Mesodermal cell (in vitro differentiated cells): Measurements from ENCODE around the gene FAM222A.
A peak's percentile ranks its signal among the peaks of the same experiment; 100 is the strongest.

Experiments used
- H3K27ac ChIP-seq: 2 replicates; pipeline ENCODE4 v1.7.0; 2013; ENCODE audit warnings: mild to moderate bottlenecking, low read depth, low read length, moderate library complexity; ENCODE audit not compliant: severe bottlenecking
- H3K36me3 ChIP-seq: 2 replicates; pipeline ENCODE4 v1.7.1; 2013; ENCODE audit warnings: mild to moderate bottlenecking, low read length, moderate library complexity; ENCODE audit not compliant: control insufficient read depth, insufficient read depth
- H3K4me1 ChIP-seq: one replicate; pipeline ENCODE4 v1.7.1; 2013; ENCODE audit warnings: mild to moderate bottlenecking, low read length; ENCODE audit not compliant: insufficient read depth, control insufficient read depth, poor library complexity, severe bottlenecking
- H3K4me3 ChIP-seq: 2 replicates; pipeline ENCODE4 v1.7.0; 2013; ENCODE audit warnings: low read length, control low read depth, mild to moderate bottlenecking; ENCODE audit not compliant: insufficient read depth, poor library complexity, severe bottlenecking; ENCODE audit errors: extremely low read depth
- H3K9me3 ChIP-seq: 2 replicates; pipeline ENCODE4 v1.7.1; 2013; ENCODE audit warnings: mild to moderate bottlenecking, low read length, moderate library complexity; ENCODE audit not compliant: control insufficient read depth
- WGBS, 2 experiments: methylation state at CpG; one replicate each; pipeline ENCODE4 v1.1.5; 2013; ENCODE audit warnings: missing lambda C conversion rate in 2 of 2; ENCODE audit not compliant: insufficient coverage in 2 of 2; 5-methylcytosine and 5-hydroxymethylcytosine counted together

FAM222A gene

GRCh38 chr12:109711596-109712461 lies 1.8 kb upstream of the FAM222A start:
- no peaks in the 10 kb centered on the region for H3K9me3 ChIP-seq
- H3K4me3 ChIP-seq = no peak overlapping the region
- WGBS, 2 experiments = 32 to 44% methylated on average over 12 to 22 of the region's 37 CpGs
- no peak overlapping the region for H3K27ac ChIP-seq
- H3K36me3 ChIP-seq = no peaks in the 10 kb centered on the region
- peaks cover 6% of the 10 kb centered on the region for H3K4me1 ChIP-seq

- H3K9me3 ChIP-seq = no peaks in the 10 kb centered on the region
- H3K4me3 ChIP-seq = peak overlapping the region; percentile 55
- WGBS, 2 experiments = 2% methylated on average over 61 to 74 of the region's 96 CpGs
- peak overlapping the region; percentile 62 for H3K27ac ChIP-seq
- peaks cover 13% of the 10 kb centered on the region for H3K4me1 ChIP-seq
- H3K36me3 ChIP-seq = no peaks in the 10 kb centered on the region
Measured at GRCh38 chr12:109714141-109714912, 702 bp downstream of the FAM222A start.

- H3K9me3 ChIP-seq = no peaks in the 10 kb centered on the region
- H3K27ac ChIP-seq = no peak overlapping the region
- no peaks in the 10 kb centered on the region for H3K36me3 ChIP-seq
- WGBS, 2 experiments = 35 to 58% methylated on average over 10 to 11 of the region's 13 CpGs
- peaks cover 13% of the 10 kb centered on the region for H3K4me1 ChIP-seq
- peak overlapping the region; percentile 55 for H3K4me3 ChIP-seq
Measured at GRCh38 chr12:109714913-109715244, 1.3 kb downstream of the FAM222A start.

- no peaks in the 10 kb centered on the region for H3K36me3 ChIP-seq
- 67 to 76% methylated on average over 7 to 15 of the region's 19 CpGs for WGBS, 2 experiments
- no peak overlapping the region for H3K27ac ChIP-seq
- peak overlapping the region; percentile 55 for H3K4me3 ChIP-seq
- no peaks in the 10 kb centered on the region for H3K9me3 ChIP-seq
- H3K4me1 ChIP-seq = peaks cover 13% of the 10 kb centered on the region
Measured at GRCh38 chr12:109715310-109716091, 1.9 kb downstream of the FAM222A start.

GRCh38 chr12:109716092-109716479 lies 2.5 kb downstream of the FAM222A start:
- Histone ChIP-seq H3K4me3 (no peak overlapping the region), H3K9me3 (no peaks in the 10 kb centered on the region), H3K27ac (no peak overlapping the region), H3K4me1 (peaks cover 13% of the 10 kb centered on the region), H3K36me3 (no peaks in the 10 kb centered on the region)
- 77 to 83% methylated on average over 9 of the region's 9 CpGs for WGBS, 2 experiments

- 85 to 93% methylated on average over 16 to 17 of the region's 19 CpGs for WGBS, 2 experiments
- H3K9me3 ChIP-seq = no peaks in the 10 kb centered on the region
- no peaks in the 10 kb centered on the region for H3K36me3 ChIP-seq
- H3K4me1 ChIP-seq = peaks cover 13% of the 10 kb centered on the region
- H3K4me3 ChIP-seq = no peak overlapping the region
- H3K27ac ChIP-seq = no peak overlapping the region
Measured at GRCh38 chr12:109716512-109717389, 3.1 kb downstream of the FAM222A start.

- peaks cover 13% of the 10 kb centered on the region for H3K4me1 ChIP-seq
- no peak overlapping the region for H3K27ac ChIP-seq
- no peak overlapping the region for H3K4me3 ChIP-seq
- H3K36me3 ChIP-seq = no peaks in the 10 kb centered on the region
- 71 to 77% methylated on average over 10 to 12 of the region's 18 CpGs for WGBS, 2 experiments
- H3K9me3 ChIP-seq = no peaks in the 10 kb centered on the region
Measured at GRCh38 chr12:109717390-109718357, 4.0 kb downstream of the FAM222A start.

- Histone ChIP-seq H3K9me3 (no peaks in the 10 kb centered on the region), H3K4me3 (peak overlapping the region; percentile 2), H3K27ac (no peak overlapping the region), H3K36me3 (no peaks in the 10 kb centered on the region), H3K4me1 (peaks cover 13% of the 10 kb centered on the region)
- 6 to 8% methylated on average over 28 to 32 of the region's 33 CpGs for WGBS, 2 experiments
Measured at GRCh38 chr12:109718390-109718789, 4.8 kb downstream of the FAM222A start.
